WTC11 (cell line): ENCODE data around the gene ADCYAP1R1.

Experiments
- ATF3 ChIP-seq: sonication (generic); formaldehyde crosslinking; conservative IDR thresholded peaks from 2 replicates; pipeline ENCODE4 v1.8.1; 2022; ENCODE audit warnings: mild to moderate bottlenecking, missing genetic modification reagents
- CBFB ChIP-seq: sonication (generic); formaldehyde crosslinking; IDR thresholded peaks from 2 replicates; pipeline ENCODE4 v1.8.1; 2022; ENCODE audit warnings: mild to moderate bottlenecking, low read depth, missing genetic modification reagents
- CREB1 ChIP-seq: sonication (generic); formaldehyde crosslinking; IDR thresholded peaks from 2 replicates; pipeline ENCODE4 v1.8.0; 2023; ENCODE audit warnings: mild to moderate bottlenecking, missing genetic modification reagents
- ETV6 ChIP-seq: sonication (generic); formaldehyde crosslinking; IDR thresholded peaks from 2 replicates; pipeline ENCODE4 v1.8.1; 2022; ENCODE audit warnings: mild to moderate bottlenecking, missing genetic modification reagents
- MAX ChIP-seq: sonication (generic); formaldehyde crosslinking; IDR thresholded peaks from 2 replicates; pipeline ENCODE4 v1.8.0; 2022; ENCODE audit warnings: mild to moderate bottlenecking, missing genetic modification reagents
- NFYB ChIP-seq: sonication (generic); formaldehyde crosslinking; conservative IDR thresholded peaks from 2 replicates; pipeline ENCODE4 v1.8.0; 2022; ENCODE audit warnings: low read depth, missing genetic modification reagents
- TP53 ChIP-seq: sonication (generic); formaldehyde crosslinking; IDR thresholded peaks from 2 replicates; pipeline ENCODE4 v1.8.1; 2023; ENCODE audit warnings: mild to moderate bottlenecking, missing genetic modification reagents
- USF2 ChIP-seq: sonication (generic); formaldehyde crosslinking; IDR thresholded peaks from 2 replicates; pipeline ENCODE4 v1.8.1; 2023; ENCODE audit warnings: mild to moderate bottlenecking, missing genetic modification reagents, moderate library complexity
- ZNF121 ChIP-seq: sonication (generic); formaldehyde crosslinking; IDR thresholded peaks from 2 replicates; pipeline ENCODE4 v1.8.0; 2023; ENCODE audit warnings: missing genetic modification reagents
- TF ChIP-seq, protein P1 (sequence below): fragments of 200-600 bp; IDR thresholded peaks from 2 replicates; pipeline ENCODE4 v1.8.0; 2022; ENCODE audit warnings: antibody characterized with exemption

GRCh38 chr7:31006857-31007256, 45.3 kb upstream of the ADCYAP1R1 start:
- TF ChIP-seq, protein P1, sequence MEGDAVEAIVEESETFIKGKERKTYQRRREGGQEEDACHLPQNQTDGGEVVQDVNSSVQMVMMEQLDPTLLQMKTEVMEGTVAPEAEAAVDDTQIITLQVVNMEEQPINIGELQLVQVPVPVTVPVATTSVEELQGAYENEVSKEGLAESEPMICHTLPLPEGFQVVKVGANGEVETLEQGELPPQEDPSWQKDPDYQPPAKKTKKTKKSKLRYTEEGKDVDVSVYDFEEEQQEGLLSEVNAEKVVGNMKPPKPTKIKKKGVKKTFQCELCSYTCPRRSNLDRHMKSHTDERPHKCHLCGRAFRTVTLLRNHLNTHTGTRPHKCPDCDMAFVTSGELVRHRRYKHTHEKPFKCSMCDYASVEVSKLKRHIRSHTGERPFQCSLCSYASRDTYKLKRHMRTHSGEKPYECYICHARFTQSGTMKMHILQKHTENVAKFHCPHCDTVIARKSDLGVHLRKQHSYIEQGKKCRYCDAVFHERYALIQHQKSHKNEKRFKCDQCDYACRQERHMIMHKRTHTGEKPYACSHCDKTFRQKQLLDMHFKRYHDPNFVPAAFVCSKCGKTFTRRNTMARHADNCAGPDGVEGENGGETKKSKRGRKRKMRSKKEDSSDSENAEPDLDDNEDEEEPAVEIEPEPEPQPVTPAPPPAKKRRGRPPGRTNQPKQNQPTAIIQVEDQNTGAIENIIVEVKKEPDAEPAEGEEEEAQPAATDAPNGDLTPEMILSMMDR, result no peak
- TF ChIP-seq TP53 (CRISPR knock-in tag), result no peak
- TF ChIP-seq ETV6, result no peak
- no peak for TF ChIP-seq MAX (CRISPR knock-in tag)
- no peak for TF ChIP-seq NFYB (CRISPR knock-in tag)
- no peak for TF ChIP-seq USF2 (CRISPR knock-in tag)
- no peak for TF ChIP-seq ZNF121 (CRISPR knock-in tag)
- TF ChIP-seq CREB1, result no peak
- TF ChIP-seq CBFB, result no peak
- TF ChIP-seq ATF3 (CRISPR knock-in tag), result no peak
